Right lung (tissue), 10 donors: ENCODE results near the gene MAP4K1. TPM values are rescaled to one million over a fixed set of nuclear protein-coding genes. Genes with fewer than 3 reads are reported as not detected.

Experiments
- DNase-seq, 2 donors: peaks; one replicate each; pipeline ENCODE4 v3.0.0-alpha.2; 2013
- long read RNA-seq, 8 donors: transcript quantifications; one replicate each; lab custom pipeline, GENCODE V29; 2026
- polyA plus RNA-seq, 5 donors: library from polyadenylated mRNA; unstranded; fragments of 120-200 nt; gene quantifications; one replicate each; pipeline versions ENCODE4 v1.2.1 to v1.2.3, GENCODE V29; 2013; ENCODE audit warnings: inconsistent platforms in 1 of 5, low replicate concordance in 1 of 5; ENCODE audit not compliant: insufficient read length in 5 of 5, insufficient read depth in 1 of 5

Gene MAP4K1
- 1 to 10 TPM; 2.6 to 5.2 (median 4.2) TPM for polyA plus RNA-seq
- long read RNA-seq, donor 1, partial matches to known transcripts, result 514 of 879 reads
- long read RNA-seq, donor 1, other reads (novel, unspliced or antisense), result 365 of 879 reads
- long read RNA-seq, donor 2, partial matches to known transcripts, result 0 of 1 reads
- long read RNA-seq, donor 2, other reads (novel, unspliced or antisense), result 0 of 1 reads
- long read RNA-seq, donor 3, partial matches to known transcripts, result 297 of 508 reads
- long read RNA-seq, donor 3, other reads (novel, unspliced or antisense), result 210 of 508 reads
- long read RNA-seq, donor 4, result 0 reads
- long read RNA-seq, donor 5, partial matches to known transcripts, result 313 of 686 reads
- long read RNA-seq, donor 5, other reads (novel, unspliced or antisense), result 373 of 686 reads
- long read RNA-seq, donor 6, partial matches to known transcripts, result 808 of 1,116 reads
- long read RNA-seq, donor 6, other reads (novel, unspliced or antisense), result 307 of 1,116 reads
- long read RNA-seq, donor 7, partial matches to known transcripts, result 964 of 1,286 reads
- long read RNA-seq, donor 7, other reads (novel, unspliced or antisense), result 322 of 1,286 reads
- long read RNA-seq, donor 8, partial matches to known transcripts, result 128 of 269 reads
- long read RNA-seq, donor 8, other reads (novel, unspliced or antisense), result 140 of 269 reads

GRCh38 chr19:38617764-38618589 lies at the start of gene MAP4K1:
Gene MAP4K1, minus strand, starts transcription at chr19:38617953. Its CDS starts 58 bp downstream, at chr19:38617895.
- DNase-seq, result no peak

GRCh38 chr19:38666663-38667511 lies 49.1 kb upstream of the MAP4K1 start:
- no peak for DNase-seq

- DNase-seq, result no peak
Observed at GRCh38 chr19:38665950-38666662, 48.4 kb upstream of the MAP4K1 start.

GRCh38 chr19:38665219-38665931 lies 47.6 kb upstream of the MAP4K1 start:
- no peak for DNase-seq

- DNase-seq, result no peak
Observed at GRCh38 chr19:38664503-38665211, 46.9 kb upstream of the MAP4K1 start.

- DNase-seq, result no peak
Observed at GRCh38 chr19:38663957-38664502, 46.3 kb upstream of the MAP4K1 start.

GRCh38 chr19:38663156-38663651 lies 45.5 kb upstream of the MAP4K1 start:
- no peak for DNase-seq

- no peak for DNase-seq
Observed at GRCh38 chr19:38662537-38663155, 44.9 kb upstream of the MAP4K1 start.

GRCh38 chr19:38661996-38662395 lies 44.2 kb upstream of the MAP4K1 start:
- no peak for DNase-seq

- DNase-seq, result no peak
Observed at GRCh38 chr19:38661136-38661535, 43.4 kb upstream of the MAP4K1 start.

GRCh38 chr19:38660724-38661123 lies 43.0 kb upstream of the MAP4K1 start:
- no peak for DNase-seq

GRCh38 chr19:38658462-38659306 lies 40.9 kb upstream of the MAP4K1 start:
- peak; percentile 85 to 87 for DNase-seq

- no peak for DNase-seq
Observed at GRCh38 chr19:38657633-38658222, 40.0 kb upstream of the MAP4K1 start.

GRCh38 chr19:38656171-38656981 lies 38.6 kb upstream of the MAP4K1 start:
- no peak for DNase-seq

- no peak for DNase-seq
Observed at GRCh38 chr19:38655148-38655824, 37.5 kb upstream of the MAP4K1 start.
